ENCODE measurements around the gene KCNIP4. TPM values are rescaled to one million over a fixed set of nuclear protein-coding genes. Genes with fewer than 3 reads are reported as not detected.

The KCNIP4 gene
- total RNA-seq, 6 experiments from 2014 or later, result not detected

DNA sequence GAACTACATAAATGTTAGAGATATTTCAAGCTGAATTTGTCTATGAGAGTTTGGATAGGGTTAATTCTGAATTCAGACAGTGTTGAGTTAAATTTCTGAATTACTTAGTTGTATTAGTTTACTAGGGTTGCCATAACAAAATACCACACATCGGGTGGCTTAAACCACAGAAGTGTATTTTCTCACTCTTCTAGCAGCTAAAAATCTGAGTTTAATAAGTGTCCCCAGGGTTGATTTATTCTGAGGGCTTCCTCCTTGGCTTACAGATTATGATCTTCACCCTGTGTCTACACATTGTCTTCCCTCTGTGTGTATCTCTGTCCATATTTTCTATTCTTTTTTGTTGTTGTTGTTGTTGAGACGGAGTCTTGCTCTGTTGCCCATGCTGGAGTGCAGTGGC lies 929.8 kb downstream of the KCNIP4 start:
- DNase-seq, result no peak
- TF ChIP-seq, protein P1, sequence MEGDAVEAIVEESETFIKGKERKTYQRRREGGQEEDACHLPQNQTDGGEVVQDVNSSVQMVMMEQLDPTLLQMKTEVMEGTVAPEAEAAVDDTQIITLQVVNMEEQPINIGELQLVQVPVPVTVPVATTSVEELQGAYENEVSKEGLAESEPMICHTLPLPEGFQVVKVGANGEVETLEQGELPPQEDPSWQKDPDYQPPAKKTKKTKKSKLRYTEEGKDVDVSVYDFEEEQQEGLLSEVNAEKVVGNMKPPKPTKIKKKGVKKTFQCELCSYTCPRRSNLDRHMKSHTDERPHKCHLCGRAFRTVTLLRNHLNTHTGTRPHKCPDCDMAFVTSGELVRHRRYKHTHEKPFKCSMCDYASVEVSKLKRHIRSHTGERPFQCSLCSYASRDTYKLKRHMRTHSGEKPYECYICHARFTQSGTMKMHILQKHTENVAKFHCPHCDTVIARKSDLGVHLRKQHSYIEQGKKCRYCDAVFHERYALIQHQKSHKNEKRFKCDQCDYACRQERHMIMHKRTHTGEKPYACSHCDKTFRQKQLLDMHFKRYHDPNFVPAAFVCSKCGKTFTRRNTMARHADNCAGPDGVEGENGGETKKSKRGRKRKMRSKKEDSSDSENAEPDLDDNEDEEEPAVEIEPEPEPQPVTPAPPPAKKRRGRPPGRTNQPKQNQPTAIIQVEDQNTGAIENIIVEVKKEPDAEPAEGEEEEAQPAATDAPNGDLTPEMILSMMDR (IDR thresholded peaks at IDR 0.05), result no peak
- TF ChIP-seq POLR2A (IDR thresholded peaks at IDR 0.05), result no peak

DNA sequence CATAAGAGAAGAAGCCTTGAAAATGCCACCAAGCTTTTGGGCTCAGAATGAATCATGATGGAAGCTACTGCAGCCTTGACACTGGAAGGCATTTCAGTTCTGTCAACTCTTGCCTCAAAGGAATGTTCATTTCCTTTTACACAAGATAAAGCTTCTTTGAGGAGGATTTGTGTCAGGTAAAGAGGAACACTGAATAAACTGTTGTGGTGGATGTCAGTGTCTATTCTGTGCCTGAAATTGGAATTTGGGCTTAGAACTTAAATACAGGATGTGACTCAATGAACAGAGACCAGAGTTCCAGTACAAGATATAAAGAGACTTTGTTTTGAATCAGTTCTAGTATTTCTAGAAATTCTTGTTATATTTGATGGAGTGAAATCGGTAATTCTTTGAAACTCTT lies 935.1 kb downstream of the KCNIP4 start:
- no peak overlapping the region for H3K27ac ChIP-seq
- H3K36me3 ChIP-seq, result no peaks in the 10 kb centered on the region
- no peaks in the 10 kb centered on the region for H3K9me3 ChIP-seq
- H3K27me3 ChIP-seq, result no peaks in the 10 kb centered on the region
- TF ChIP-seq, protein P1 (IDR thresholded peaks at IDR 0.05), result no peak
- no peak for TF ChIP-seq POLR2A (IDR thresholded peaks at IDR 0.05)
- ATAC-seq, result no peak
- intact Hi-C loops (cut with DNase I), result no loop called here
- 67% methylated on average over 1 of the region's 1 CpG for WGBS (ENCODE audit: insufficient coverage, low coverage, low lambda C conversion rate, missing lambda C conversion rate)
- no peak for DNase-seq
- H3K4me1 ChIP-seq, result no peaks in the 10 kb centered on the region
- H3K4me3 ChIP-seq, result no peak overlapping the region

More for the DNA sequence above, 929.8 kb downstream of the KCNIP4 start:
- intact Hi-C loops (cut with DNase I), result no loop called here
- 63% methylated on average over 2 of the region's 2 CpGs for WGBS (ENCODE audit: insufficient coverage, low coverage, low lambda C conversion rate, missing lambda C conversion rate)
- H3K36me3 ChIP-seq, result no peaks in the 10 kb centered on the region
- no peaks in the 10 kb centered on the region for H3K27me3 ChIP-seq
- no peaks in the 10 kb centered on the region for H3K9me3 ChIP-seq
- no peak overlapping the region for H3K27ac ChIP-seq
- no peaks in the 10 kb centered on the region for H3K4me1 ChIP-seq
- ATAC-seq, result no peak
- H3K4me3 ChIP-seq, result no peak overlapping the region

DNA sequence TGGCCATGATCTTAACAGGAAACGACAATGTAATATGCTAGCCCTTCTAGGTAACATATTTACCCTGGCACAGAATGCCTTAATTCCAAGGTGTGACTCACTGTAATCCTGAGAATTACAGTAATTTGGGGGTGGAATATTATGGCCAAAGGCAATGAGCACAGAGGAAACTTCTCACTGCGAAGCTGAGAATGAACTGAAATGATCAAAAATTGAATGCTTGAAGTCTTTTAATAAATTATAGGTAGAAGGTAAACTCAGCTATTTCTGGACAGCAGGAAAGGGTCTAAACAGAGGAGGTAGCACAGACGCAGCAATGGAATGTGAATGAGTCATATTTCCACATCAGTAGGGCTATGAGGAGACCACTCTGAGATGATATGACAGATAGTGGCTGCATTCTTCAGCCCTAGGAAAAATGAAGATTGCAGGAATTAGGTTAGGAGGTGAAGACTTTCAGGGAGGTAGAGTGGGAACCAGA lies 935.7 kb downstream of the KCNIP4 start:
- no peak for ATAC-seq
- TF ChIP-seq, protein P1 (IDR thresholded peaks at IDR 0.05), result no peak
- no peak for TF ChIP-seq POLR2A (IDR thresholded peaks at IDR 0.05)

DNA sequence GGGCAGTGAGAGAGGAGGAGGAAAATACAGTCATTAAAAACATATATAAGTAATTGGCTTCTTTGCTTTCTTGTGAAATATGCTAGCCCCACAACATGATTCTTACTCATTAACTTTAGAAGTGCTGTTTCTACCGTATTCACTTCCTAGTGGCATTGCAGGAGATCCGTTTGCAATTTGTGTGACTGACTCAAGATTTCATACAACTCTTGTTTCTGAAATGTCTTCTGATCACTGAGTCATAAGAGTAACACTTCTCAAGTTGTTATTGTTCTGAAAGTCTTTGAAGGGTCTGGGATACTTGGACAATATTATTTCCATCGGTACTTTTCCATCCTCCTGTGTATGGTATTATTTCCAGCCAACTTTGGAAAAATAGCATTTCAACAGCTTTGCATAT lies 937.5 kb downstream of the KCNIP4 start:
- Histone ChIP-seq H3K9me3 (no peaks in the 10 kb centered on the region), H3K4me3 (no peak overlapping the region), H3K27ac (no peak overlapping the region), H3K27me3 (no peaks in the 10 kb centered on the region), H3K4me1 (no peaks in the 10 kb centered on the region), H3K36me3 (no peaks in the 10 kb centered on the region)
- no peak for ATAC-seq
- intact Hi-C loops (cut with DNase I), result no loop called here
- no peak for DNase-seq
- TF ChIP-seq POLR2A (IDR thresholded peaks at IDR 0.05), result no peak
- TF ChIP-seq, protein P1 (IDR thresholded peaks at IDR 0.05), result no peak
- 55% methylated on average over 3 of the region's 3 CpGs for WGBS (ENCODE audit: insufficient coverage, low coverage, low lambda C conversion rate, missing lambda C conversion rate)

More for the DNA sequence above, 935.7 kb downstream of the KCNIP4 start:
- intact Hi-C loops (cut with DNase I), result no loop called here
- Histone ChIP-seq H3K9me3 (no peaks in the 10 kb centered on the region), H3K27ac (no peak overlapping the region), H3K27me3 (no peaks in the 10 kb centered on the region), H3K4me3 (no peak overlapping the region), H3K4me1 (no peaks in the 10 kb centered on the region), H3K36me3 (no peaks in the 10 kb centered on the region)
- DNase-seq, result no peak
- WGBS (ENCODE audit: insufficient coverage, low coverage, low lambda C conversion rate, missing lambda C conversion rate), result 36% methylated on average over 3 of the region's 3 CpGs

DNA sequence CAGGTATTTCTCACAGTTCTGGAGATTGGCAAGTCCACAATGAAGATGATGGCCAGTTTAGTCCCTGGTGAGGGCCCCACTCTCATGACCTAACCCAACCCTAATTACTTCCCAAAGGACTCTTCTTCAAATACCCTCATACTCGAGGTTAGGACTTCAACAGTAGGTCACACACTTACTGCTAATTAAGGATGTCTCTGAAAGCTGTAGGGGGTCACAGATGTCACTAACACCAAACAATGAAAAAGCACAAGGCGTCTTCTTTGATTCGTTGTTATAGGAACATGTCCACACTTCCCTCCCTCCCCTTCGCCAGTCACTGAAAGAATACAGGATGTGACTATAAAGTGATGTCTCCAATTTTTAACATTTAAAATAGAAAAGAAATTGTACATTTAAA lies 938.6 kb downstream of the KCNIP4 start:
- no peaks in the 10 kb centered on the region for H3K4me1 ChIP-seq
- DNase-seq (no peak), ATAC-seq (no peak)
- no peak overlapping the region for H3K27ac ChIP-seq
- intact Hi-C loops (cut with DNase I), result no loop called here
- H3K27me3 ChIP-seq, result no peaks in the 10 kb centered on the region
- no peaks in the 10 kb centered on the region for H3K9me3 ChIP-seq
- TF ChIP-seq, protein P1 (IDR thresholded peaks at IDR 0.05), result no peak
- no peak for TF ChIP-seq POLR2A (IDR thresholded peaks at IDR 0.05)
- WGBS (ENCODE audit: insufficient coverage, low coverage, low lambda C conversion rate, missing lambda C conversion rate), result 40% methylated on average over 4 of the region's 4 CpGs
- H3K4me3 ChIP-seq, result no peak overlapping the region
- no peaks in the 10 kb centered on the region for H3K36me3 ChIP-seq
